ENCODE data around the gene EEF1G.
A peak's percentile ranks its signal among the peaks of the same experiment; 100 is the strongest.
"Not testable (repeated sequence)": the region's sequence is repeated elsewhere in the genome, so short reads cannot be mapped to it uniquely, and the experiment has no call there.

The EEF1G gene

DNA sequence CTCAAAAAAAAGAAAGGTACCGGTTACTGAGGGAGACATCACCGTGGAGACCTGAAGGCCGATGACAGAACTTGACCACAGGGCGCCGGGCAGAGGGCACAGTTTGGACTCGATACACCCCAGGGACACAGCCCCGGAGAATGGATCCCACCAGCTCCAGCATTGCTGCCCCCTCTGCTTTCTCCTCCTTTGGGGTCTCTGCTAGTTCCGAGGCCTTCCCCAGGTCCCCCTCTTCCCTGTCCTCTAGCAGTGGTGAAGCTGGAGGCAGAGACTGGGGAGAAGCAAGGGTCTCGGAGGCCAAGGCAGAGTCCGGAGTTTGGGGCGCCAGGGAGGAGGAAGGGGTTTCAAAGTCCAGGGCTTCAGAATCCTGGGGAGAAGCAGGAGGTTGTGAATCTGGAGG, 4.8 kb upstream of the EEF1G start:
- Histone ChIP-seq H3K4me1 (ENCODE audit: control insufficient read depth, insufficient read depth, low read length) (peaks cover 2% of the 10 kb centered on the region; the same call in 1 of the 2 replicates), H3K4me3 (ENCODE audit: low read length) (no peak overlapping the region), H3K27ac (ENCODE audit: low read length) (no peak overlapping the region), H3K9me3 (ENCODE audit: control insufficient read depth, insufficient read depth, low read length) (no peaks in the 10 kb centered on the region), H3K36me3 (ENCODE audit: control insufficient read depth, insufficient read depth, low read length) (peaks cover 19% of the 10 kb centered on the region), H3K27me3 (ENCODE audit: control insufficient read depth, insufficient read depth, low read length) (no peaks in the 10 kb centered on the region)
- no CpG with 5 or more reads among the region's 11 CpGs for WGBS (ENCODE audit: insufficient coverage, insufficient read length)
- no peak for DNase-seq (ENCODE audit: low read depth, low spot score)

DNA sequence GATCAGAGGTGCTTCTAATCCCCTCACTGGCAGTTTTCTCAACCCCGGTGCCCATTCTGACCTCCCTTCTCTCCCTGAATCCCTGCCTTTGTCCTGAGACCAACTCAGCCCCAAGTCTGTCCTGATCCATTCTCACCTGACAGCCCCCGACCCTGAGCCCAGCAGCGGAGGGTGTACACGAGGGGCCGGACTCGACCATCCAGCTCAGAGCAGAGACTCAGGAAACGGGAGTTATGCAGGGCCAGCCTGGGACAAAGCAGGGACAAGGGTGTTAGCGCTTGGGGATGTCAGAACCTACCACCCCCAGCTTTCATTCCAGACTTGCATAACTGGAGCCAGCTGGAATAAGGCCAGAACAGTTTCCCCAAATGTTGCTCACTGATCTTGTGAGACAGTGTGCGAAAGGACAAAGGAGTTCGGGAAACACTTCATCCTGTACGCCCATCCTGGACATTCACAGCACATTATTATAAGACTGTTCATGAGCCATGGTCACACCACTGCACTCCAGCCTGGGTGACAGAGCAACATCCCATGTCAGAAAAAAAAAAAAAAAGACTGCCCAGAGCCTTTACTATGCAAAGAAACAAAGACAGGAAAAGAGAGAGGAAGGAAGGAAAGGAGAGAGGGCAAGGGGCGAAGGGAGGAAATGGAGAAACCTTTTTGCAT, 3.5 kb upstream of the EEF1G start:
- Histone ChIP-seq H3K9me3 (ENCODE audit: control insufficient read depth, insufficient read depth, low read length) (no peaks in the 10 kb centered on the region), H3K4me1 (ENCODE audit: control insufficient read depth, insufficient read depth, low read length) (peaks cover 2% of the 10 kb centered on the region; the same call in 1 of the 2 replicates), H3K27me3 (ENCODE audit: control insufficient read depth, insufficient read depth, low read length) (no peaks in the 10 kb centered on the region), H3K36me3 (ENCODE audit: control insufficient read depth, insufficient read depth, low read length) (peaks cover 19% of the 10 kb centered on the region), H3K4me3 (ENCODE audit: low read length) (no peak overlapping the region), H3K27ac (ENCODE audit: low read length) (no peak overlapping the region)
- DNase-seq (ENCODE audit: low read depth, low spot score) = no peak
- no CpG with 5 or more reads among the region's 12 CpGs for WGBS (ENCODE audit: insufficient coverage, insufficient read length)

DNA sequence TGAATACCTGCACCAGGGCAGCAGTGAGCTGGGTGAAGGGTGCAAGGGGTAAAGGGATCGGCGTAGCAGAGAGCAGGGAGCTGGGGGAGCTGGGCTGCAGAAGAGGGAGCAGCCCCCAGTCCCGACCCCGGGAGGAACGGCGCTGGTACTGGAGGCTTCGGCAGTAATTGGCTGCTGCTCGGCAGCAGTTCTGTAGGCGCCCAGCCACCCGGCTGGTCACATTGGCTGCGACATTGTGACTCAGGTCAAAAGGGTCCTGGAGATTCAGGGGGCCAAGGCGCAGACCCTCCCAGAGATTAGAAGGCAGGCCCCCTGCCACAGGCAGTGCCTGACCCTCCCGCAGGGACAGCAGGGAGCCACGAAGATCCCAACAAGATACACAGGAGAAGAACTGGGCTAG, 2.1 kb upstream of the EEF1G start:
- H3K36me3 ChIP-seq (ENCODE audit: control insufficient read depth, insufficient read depth, low read length) = peaks cover 28% of the 10 kb centered on the region
- no peak overlapping the region for H3K4me3 ChIP-seq (ENCODE audit: low read length)
- no CpG with 5 or more reads among the region's 14 CpGs for WGBS (ENCODE audit: insufficient coverage, insufficient read length)

DNA sequence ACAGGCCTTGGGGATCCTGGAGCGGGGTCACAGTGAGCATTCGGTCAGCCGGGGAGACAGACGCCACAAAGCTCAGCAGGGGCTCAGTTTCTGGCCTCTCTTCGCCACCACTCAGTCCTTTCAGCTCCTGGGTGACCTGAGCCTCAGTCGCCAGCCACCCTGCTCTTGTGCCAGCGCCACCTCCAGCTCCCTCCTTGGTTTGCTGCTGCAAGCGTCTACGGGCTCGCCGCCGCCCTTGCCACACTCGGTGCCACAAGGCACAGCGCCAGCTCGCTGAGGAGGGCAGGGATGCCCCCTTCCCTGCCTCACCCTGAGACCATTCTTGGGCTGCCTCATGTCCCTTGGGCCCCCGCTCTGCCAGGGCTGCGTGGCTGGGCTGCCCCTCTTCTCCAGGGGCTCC, 1.5 kb upstream of the EEF1G start:
- no peaks in the 10 kb centered on the region for H3K27me3 ChIP-seq (ENCODE audit: control insufficient read depth, insufficient read depth, low read length)
- WGBS (ENCODE audit: insufficient coverage, insufficient read length) = no CpG with 5 or more reads among the region's 17 CpGs
- peaks cover 2% of the 10 kb centered on the region; the same call in 1 of the 2 replicates for H3K4me1 ChIP-seq (ENCODE audit: control insufficient read depth, insufficient read depth, low read length)
- peaks cover 35% of the 10 kb centered on the region for H3K36me3 ChIP-seq (ENCODE audit: control insufficient read depth, insufficient read depth, low read length)
- no peak for DNase-seq (ENCODE audit: low read depth, low spot score)
- no peak overlapping the region for H3K4me3 ChIP-seq (ENCODE audit: low read length)
- H3K27ac ChIP-seq (ENCODE audit: low read length) = no peak overlapping the region
- H3K9me3 ChIP-seq (ENCODE audit: control insufficient read depth, insufficient read depth, low read length) = no peaks in the 10 kb centered on the region

More for the DNA sequence above, 2.1 kb upstream of the EEF1G start:
- Histone ChIP-seq H3K9me3 (ENCODE audit: control insufficient read depth, insufficient read depth, low read length) (no peaks in the 10 kb centered on the region), H3K27me3 (ENCODE audit: control insufficient read depth, insufficient read depth, low read length) (no peaks in the 10 kb centered on the region), H3K4me1 (ENCODE audit: control insufficient read depth, insufficient read depth, low read length) (peaks cover 2% of the 10 kb centered on the region; the same call in 1 of the 2 replicates), H3K27ac (ENCODE audit: low read length) (no peak overlapping the region)
- no peak for DNase-seq (ENCODE audit: low read depth, low spot score)

DNA sequence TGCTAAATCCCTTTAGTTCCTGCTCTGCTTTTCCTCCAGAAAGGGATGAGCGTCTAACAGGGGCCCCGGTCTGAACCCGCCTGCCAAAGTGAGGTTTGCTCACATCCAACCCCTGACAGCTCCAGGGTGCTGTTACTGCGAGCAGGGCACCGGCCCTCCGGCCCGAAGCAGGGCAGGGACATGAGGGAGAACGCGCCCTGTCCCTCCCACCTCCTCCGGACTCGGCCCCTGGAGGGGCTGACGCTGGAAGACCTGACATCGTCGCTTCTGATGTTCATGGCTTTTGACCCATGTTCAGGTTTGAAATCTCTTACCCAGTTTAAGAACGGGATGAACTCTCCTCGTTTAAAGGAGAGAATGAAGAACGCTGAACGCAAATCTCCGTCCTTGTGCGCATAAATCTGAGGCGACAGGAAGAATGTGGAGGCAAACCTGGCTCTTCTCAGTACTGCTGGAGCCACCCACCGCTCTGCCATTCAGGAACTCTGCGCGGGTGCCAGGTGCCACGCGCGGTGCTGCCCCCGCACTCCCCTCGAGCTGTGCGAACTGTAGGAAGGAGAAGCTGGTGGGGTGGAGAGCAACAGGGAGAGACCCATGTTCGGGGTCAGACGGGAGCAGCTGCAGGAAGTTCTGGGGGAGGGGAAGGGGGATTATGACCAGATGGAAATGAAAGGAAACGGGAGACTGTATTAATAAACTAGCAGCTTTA, 826 bp upstream of the EEF1G start:
- DNase-seq (ENCODE audit: low read depth, low spot score) = no peak
- WGBS (ENCODE audit: insufficient coverage, insufficient read length) = no CpG with 5 or more reads among the region's 33 CpGs

DNA sequence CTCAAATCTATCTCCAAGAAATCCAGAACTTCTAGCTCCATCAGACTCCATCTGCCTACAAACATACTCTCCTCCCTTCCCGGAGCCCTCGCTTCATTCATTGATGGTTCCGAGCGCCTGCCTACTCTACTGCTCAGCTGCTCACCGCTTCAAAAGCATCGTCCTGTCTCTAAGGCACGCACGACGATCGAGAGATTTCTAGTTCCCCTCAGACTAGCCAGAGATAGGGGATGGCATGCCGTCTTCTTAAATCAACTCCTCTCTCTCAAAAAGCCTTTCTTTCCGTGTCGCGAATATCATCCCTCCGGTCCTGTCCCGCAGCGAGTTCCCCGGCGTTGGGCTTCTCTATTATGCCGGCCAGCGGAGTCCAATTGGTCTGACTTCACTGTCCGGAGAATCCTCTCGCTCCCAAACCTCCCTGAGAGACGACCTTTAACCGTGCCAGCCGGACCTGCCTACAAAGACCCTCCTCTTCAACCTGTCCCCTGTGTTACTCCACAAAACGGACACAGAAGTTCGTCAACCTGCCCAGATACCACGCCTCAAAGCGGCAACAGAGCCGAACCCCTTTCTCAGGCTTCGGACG, 592 bp downstream of the EEF1G start:
- peaks cover 34% of the 10 kb centered on the region for H3K36me3 ChIP-seq (ENCODE audit: control insufficient read depth, insufficient read depth, low read length)
- no peak for DNase-seq (ENCODE audit: low read depth, low spot score)
- WGBS (ENCODE audit: insufficient coverage, insufficient read length) = no CpG with 5 or more reads among the region's 33 CpGs

More for the DNA sequence above, 826 bp upstream of the EEF1G start:
- Histone ChIP-seq H3K27ac (ENCODE audit: low read length) (no peak overlapping the region), H3K9me3 (ENCODE audit: control insufficient read depth, insufficient read depth, low read length) (no peaks in the 10 kb centered on the region), H3K4me3 (ENCODE audit: low read length) (peak overlapping the region; percentile 57; the same call in 1 of the 2 replicates), H3K36me3 (ENCODE audit: control insufficient read depth, insufficient read depth, low read length) (peaks cover 38% of the 10 kb centered on the region), H3K4me1 (ENCODE audit: control insufficient read depth, insufficient read depth, low read length) (peaks cover 2% of the 10 kb centered on the region; the same call in 1 of the 2 replicates), H3K27me3 (ENCODE audit: control insufficient read depth, insufficient read depth, low read length) (no peaks in the 10 kb centered on the region)

DNA sequence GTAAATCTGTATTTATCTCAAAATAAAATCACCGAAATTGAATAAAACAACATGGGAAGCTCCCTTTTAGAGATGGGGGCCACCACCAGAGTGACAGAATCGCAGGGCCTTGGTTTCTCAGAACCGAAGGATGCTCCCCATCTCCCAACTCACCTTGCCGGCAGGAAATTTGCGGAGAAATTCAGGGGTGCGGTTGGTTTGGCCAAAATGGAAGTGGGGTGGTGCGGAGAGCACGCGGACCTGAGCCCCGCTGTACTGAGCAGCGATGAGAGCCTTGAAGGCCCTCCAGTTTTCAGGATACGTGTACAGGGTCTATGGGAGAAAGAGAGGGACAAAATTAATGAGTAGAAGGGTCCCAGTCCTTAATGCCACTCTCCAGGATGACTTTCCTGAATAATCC, 1.3 kb downstream of the EEF1G start:
- Histone ChIP-seq H3K27ac (ENCODE audit: low read length) (no peak overlapping the region), H3K27me3 (ENCODE audit: control insufficient read depth, insufficient read depth, low read length) (no peaks in the 10 kb centered on the region), H3K4me1 (ENCODE audit: control insufficient read depth, insufficient read depth, low read length) (peaks cover 2% of the 10 kb centered on the region; the same call in 1 of the 2 replicates), H3K4me3 (ENCODE audit: low read length) (peak overlapping the region; percentile 94; the same call in 1 of the 2 replicates), H3K36me3 (ENCODE audit: control insufficient read depth, insufficient read depth, low read length) (peaks cover 34% of the 10 kb centered on the region), H3K9me3 (ENCODE audit: control insufficient read depth, insufficient read depth, low read length) (no peaks in the 10 kb centered on the region)
- 100% methylated on average over 1 of the region's 12 CpGs for WGBS (ENCODE audit: insufficient coverage, insufficient read length)
- no peak for DNase-seq (ENCODE audit: low read depth, low spot score)

More for the DNA sequence above, 592 bp downstream of the EEF1G start:
- Histone ChIP-seq H3K27ac (ENCODE audit: low read length) (no peak overlapping the region), H3K4me1 (ENCODE audit: control insufficient read depth, insufficient read depth, low read length) (peaks cover 2% of the 10 kb centered on the region; the same call in 1 of the 2 replicates), H3K4me3 (ENCODE audit: low read length) (peak overlapping the region; percentile 94), H3K9me3 (ENCODE audit: control insufficient read depth, insufficient read depth, low read length) (no peaks in the 10 kb centered on the region), H3K27me3 (ENCODE audit: control insufficient read depth, insufficient read depth, low read length) (no peaks in the 10 kb centered on the region)

DNA sequence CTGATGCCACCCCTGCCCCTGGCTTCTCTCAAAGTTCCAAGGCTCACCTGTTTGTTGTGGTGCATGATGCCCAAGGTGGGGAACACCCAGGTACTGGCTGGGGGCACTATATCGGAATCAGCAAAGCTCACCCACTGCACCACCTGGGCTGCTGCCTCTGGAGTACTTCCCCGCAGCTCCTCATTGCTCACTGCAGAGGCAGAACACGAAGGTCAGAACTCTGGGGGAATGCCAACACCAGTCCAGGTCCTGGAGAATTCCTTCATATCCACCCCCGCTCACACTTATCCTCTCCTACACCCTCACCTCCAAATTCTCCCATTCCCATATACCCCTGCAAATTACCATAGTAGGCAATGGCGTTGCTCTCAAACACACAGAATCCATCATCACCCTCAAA, 2.2 kb downstream of the EEF1G start:
- H3K36me3 ChIP-seq (ENCODE audit: control insufficient read depth, insufficient read depth, low read length) = peaks cover 40% of the 10 kb centered on the region
- not testable (repeated sequence) for H3K27ac ChIP-seq (ENCODE audit: low read length); H3K4me3 ChIP-seq (ENCODE audit: low read length)

DNA sequence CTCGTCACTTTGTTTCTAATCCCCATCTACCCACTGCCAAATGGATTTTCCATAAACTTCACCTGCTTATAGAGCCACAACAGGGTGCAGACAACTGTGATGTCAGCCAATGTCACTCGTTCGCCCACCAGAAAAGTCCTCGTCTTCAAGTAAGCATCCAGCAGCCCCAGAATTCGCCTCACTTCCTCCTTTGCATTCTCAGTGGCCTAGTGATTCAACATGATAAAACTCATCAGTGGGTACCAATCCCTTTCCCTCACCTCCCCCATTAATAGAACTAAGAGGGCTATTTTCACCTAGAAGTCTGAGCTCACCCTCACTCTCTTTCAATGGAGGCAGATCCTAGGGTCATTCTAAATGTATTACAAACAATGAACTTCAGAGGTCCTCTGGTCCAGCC, 2.8 kb downstream of the EEF1G start:
- WGBS (ENCODE audit: insufficient coverage, insufficient read length) = no CpG with 5 or more reads among the region's 5 CpGs

More for the DNA sequence above, 2.2 kb downstream of the EEF1G start:
- 100% methylated on average over 1 of the region's 5 CpGs for WGBS (ENCODE audit: insufficient coverage, insufficient read length)
- H3K9me3 ChIP-seq (ENCODE audit: control insufficient read depth, insufficient read depth, low read length); H3K4me1 ChIP-seq (ENCODE audit: control insufficient read depth, insufficient read depth, low read length); DNase-seq (ENCODE audit: low read depth, low spot score); H3K27me3 ChIP-seq (ENCODE audit: control insufficient read depth, insufficient read depth, low read length): not testable (repeated sequence)

DNA sequence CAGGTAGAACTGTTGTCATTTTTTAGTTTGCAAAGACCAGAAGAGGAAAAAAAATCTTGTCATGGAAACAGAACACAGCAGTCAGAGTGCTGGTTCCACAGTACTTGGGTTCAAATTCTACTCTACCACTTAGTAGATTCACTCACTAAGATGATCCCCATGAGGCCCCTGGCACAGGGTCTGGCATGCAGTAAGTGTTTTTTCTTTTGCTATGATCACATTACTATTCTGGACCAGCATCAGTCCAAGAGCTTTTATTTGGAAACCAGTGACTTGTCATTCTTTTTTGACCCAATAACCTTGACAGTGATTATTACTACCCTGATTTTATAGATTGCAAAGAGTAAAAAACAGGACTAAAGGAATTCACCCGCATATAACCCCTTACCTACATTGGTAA, 4.1 kb downstream of the EEF1G start:
- no peaks in the 10 kb centered on the region for H3K27me3 ChIP-seq (ENCODE audit: control insufficient read depth, insufficient read depth, low read length)
- no peak overlapping the region for H3K4me3 ChIP-seq (ENCODE audit: low read length)
- no peak overlapping the region for H3K27ac ChIP-seq (ENCODE audit: low read length)
- H3K4me1 ChIP-seq (ENCODE audit: control insufficient read depth, insufficient read depth, low read length) = no peaks in the 10 kb centered on the region
- no CpG with 5 or more reads among the region's 1 CpG for WGBS (ENCODE audit: insufficient coverage, insufficient read length)
- no peaks in the 10 kb centered on the region for H3K9me3 ChIP-seq (ENCODE audit: control insufficient read depth, insufficient read depth, low read length)
- H3K36me3 ChIP-seq (ENCODE audit: control insufficient read depth, insufficient read depth, low read length) = peaks cover 39% of the 10 kb centered on the region; the same call in 1 of the 2 replicates
- no peak for DNase-seq (ENCODE audit: low read depth, low spot score)

More for the DNA sequence above, 2.8 kb downstream of the EEF1G start:
- not testable (repeated sequence) for H3K4me3 ChIP-seq (ENCODE audit: low read length); H3K4me1 ChIP-seq (ENCODE audit: control insufficient read depth, insufficient read depth, low read length); H3K9me3 ChIP-seq (ENCODE audit: control insufficient read depth, insufficient read depth, low read length); DNase-seq (ENCODE audit: low read depth, low spot score); H3K27me3 ChIP-seq (ENCODE audit: control insufficient read depth, insufficient read depth, low read length); H3K27ac ChIP-seq (ENCODE audit: low read length)
- H3K36me3 ChIP-seq (ENCODE audit: control insufficient read depth, insufficient read depth, low read length) = peaks cover 39% of the 10 kb centered on the region
